Dendritic cell treated with granulocyte-macrophage colony-stimulating factor and Interleukin-4, amounts not matched to agents 40 ng/mL and 50 ng/mL, for 4 days (primary cell): ENCODE data around the gene C4orf50.
"Not testable (repeated sequence)": the region's sequence is repeated elsewhere in the genome, so short reads cannot be mapped to it uniquely, and the experiment has no call there.

Source experiments
- H3K27ac Mint-ChIP-seq: one replicate; pipeline ENCODE4 v1.8.0; 2022; ENCODE audit warnings: mild to moderate bottlenecking, mixed read lengths
- H3K27me3 Mint-ChIP-seq: one replicate; pipeline ENCODE4 v1.8.0; 2022; ENCODE audit warnings: mild to moderate bottlenecking, mixed read lengths
- H3K36me3 Mint-ChIP-seq: one replicate; pipeline ENCODE4 v1.8.0; 2022; ENCODE audit warnings: low read depth, mixed read lengths
- H3K4me1 Mint-ChIP-seq: one replicate; pipeline ENCODE4 v1.8.0; 2022; ENCODE audit warnings: low read depth, mixed read lengths
- H3K4me3 Mint-ChIP-seq: one replicate; pipeline ENCODE4 v1.8.0; 2022; ENCODE audit warnings: mild to moderate bottlenecking, moderate library complexity, mixed read lengths
- H3K9me3 Mint-ChIP-seq: one replicate; pipeline ENCODE4 v1.8.0; 2022; ENCODE audit warnings: mixed read lengths
- intact Hi-C: fragments of 100-400 bp; cut with micrococcal nuclease; formaldehyde crosslinking; loops from one replicate; pipeline ENCODE4 v1.15.0; 2022

The C4orf50 gene

GRCh38 chr4:5999830-6000365 lies 18.3 kb downstream of the C4orf50 start:
- Mint-ChIP-seq H3K27ac (no peak overlapping the region), H3K4me1 (peaks cover 5% of the 10 kb centered on the region), H3K4me3 (no peak overlapping the region), H3K9me3 (no peaks in the 10 kb centered on the region), H3K36me3 (no peaks in the 10 kb centered on the region), H3K27me3 (no peaks in the 10 kb centered on the region)
- intact Hi-C loops, result no loop called here

GRCh38 chr4:5999356-5999755 lies 18.9 kb downstream of the C4orf50 start:
- no peak overlapping the region for H3K4me3 Mint-ChIP-seq
- no peaks in the 10 kb centered on the region for H3K27me3 Mint-ChIP-seq
- peaks cover 5% of the 10 kb centered on the region for H3K4me1 Mint-ChIP-seq
- no peak overlapping the region for H3K27ac Mint-ChIP-seq
- no peaks in the 10 kb centered on the region for H3K9me3 Mint-ChIP-seq
- no peaks in the 10 kb centered on the region for H3K36me3 Mint-ChIP-seq
- intact Hi-C loops, result no loop called here

DNA sequence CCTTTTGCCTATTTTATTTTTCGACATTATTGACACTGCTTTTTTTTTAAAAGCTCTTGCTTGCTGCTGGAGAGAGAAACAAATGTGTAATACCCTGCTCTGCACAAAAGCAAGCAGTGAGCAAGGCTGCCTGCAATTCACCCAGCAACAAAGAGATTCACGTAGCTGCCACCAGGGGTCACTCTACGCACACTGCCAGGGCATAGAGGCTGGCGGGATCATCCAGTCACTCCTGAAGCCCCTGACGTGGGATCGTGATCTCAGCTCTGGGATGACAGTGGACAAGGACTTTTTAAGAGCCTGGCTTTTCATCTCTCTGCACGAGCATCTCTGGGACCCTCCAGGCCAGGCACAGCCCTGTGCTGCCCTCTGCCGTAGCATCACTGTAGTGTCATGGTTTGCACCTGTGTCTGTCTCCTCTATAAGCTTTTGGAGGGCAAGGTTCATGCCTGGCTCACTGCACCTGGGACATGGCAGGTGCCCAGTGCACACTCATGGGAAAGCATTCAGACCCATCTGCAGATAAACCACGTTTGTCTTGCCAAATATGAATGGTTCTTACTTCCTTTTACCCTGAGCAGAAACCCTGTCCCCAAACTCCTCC lies 19.8 kb downstream of the C4orf50 start:
- intact Hi-C loops, result no loop called here
- no peaks in the 10 kb centered on the region for H3K9me3 Mint-ChIP-seq
- no peaks in the 10 kb centered on the region for H3K36me3 Mint-ChIP-seq
- H3K4me1 Mint-ChIP-seq, result peaks cover 5% of the 10 kb centered on the region
- H3K4me3 Mint-ChIP-seq, result no peak overlapping the region
- no peaks in the 10 kb centered on the region for H3K27me3 Mint-ChIP-seq
- no peak overlapping the region for H3K27ac Mint-ChIP-seq

DNA sequence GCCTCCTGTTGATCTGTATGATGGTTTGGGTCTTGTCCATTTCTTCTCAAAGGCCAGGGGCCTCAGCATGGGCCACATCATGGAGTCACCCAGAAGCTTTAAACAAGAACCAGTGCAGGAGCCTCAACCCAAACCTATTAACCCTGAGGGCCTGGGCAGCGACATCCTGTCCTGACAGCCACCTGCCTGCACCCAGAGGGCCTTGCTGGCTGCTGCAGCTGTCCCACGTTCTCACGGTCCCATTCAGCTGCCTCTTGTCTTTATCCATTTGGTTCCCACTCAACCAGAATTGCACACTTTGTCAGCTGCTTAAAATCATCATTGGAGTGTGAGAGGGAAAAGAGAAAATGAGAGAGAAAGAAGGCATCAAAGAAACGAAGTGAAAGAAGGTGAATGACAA lies 21.6 kb downstream of the C4orf50 start:
- no peaks in the 10 kb centered on the region for H3K27me3 Mint-ChIP-seq
- intact Hi-C loops, result no loop called here
- H3K9me3 Mint-ChIP-seq, result no peaks in the 10 kb centered on the region
- H3K4me1 Mint-ChIP-seq, result peaks cover 5% of the 10 kb centered on the region
- no peak overlapping the region for H3K27ac Mint-ChIP-seq
- no peak overlapping the region for H3K4me3 Mint-ChIP-seq
- H3K36me3 Mint-ChIP-seq, result no peaks in the 10 kb centered on the region

DNA sequence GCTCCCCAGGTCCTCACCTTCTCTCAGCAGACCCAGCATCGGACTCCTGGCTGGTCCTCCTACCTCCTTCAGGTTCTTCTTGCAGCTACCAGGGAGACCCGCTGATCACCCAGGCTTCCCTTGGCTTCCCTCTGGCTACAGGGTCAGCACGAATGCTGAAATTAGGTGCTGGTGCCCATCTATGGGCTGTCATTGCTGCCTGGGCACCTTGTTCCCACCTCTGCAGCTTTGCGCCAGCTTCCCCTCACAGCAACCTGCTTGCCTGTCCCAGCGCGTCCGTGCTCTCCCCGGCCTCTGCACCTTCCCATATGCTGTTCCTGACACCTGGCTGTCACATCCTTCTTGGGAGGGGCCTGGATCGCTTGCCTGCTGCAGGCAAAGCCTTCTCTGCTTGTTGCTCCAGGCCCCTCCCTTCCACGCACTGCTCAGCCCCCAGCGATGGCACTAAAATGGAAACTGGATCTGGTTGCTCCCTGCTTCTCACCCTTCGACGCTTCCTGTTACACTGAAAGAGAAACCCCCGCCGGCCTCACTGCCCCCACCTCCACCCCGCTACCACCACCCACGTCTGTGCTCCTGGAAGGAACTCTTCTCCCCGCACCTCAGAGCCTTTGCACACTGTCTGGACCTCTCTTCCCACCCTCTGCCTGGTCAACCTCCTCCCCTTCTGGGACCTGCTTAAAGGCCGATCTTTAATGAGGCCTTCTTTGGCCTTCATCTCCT lies 22.2 kb downstream of the C4orf50 start:
- Mint-ChIP-seq H3K36me3 (no peaks in the 10 kb centered on the region), H3K27ac (no peak overlapping the region), H3K4me3 (no peak overlapping the region), H3K4me1 (peaks cover 5% of the 10 kb centered on the region), H3K9me3 (no peaks in the 10 kb centered on the region), H3K27me3 (no peaks in the 10 kb centered on the region)
- intact Hi-C loops, result no loop called here

GRCh38 chr4:5993876-5994811 lies 24.1 kb downstream of the C4orf50 start:
- Mint-ChIP-seq H3K27ac (no peak overlapping the region), H3K4me1 (peaks cover 5% of the 10 kb centered on the region), H3K9me3 (no peaks in the 10 kb centered on the region), H3K27me3 (no peaks in the 10 kb centered on the region), H3K4me3 (no peak overlapping the region), H3K36me3 (no peaks in the 10 kb centered on the region)
- intact Hi-C loops, result no loop called here

- H3K4me1 Mint-ChIP-seq, H3K27ac Mint-ChIP-seq, intact Hi-C loops, H3K36me3 Mint-ChIP-seq, H3K4me3 Mint-ChIP-seq, H3K27me3 Mint-ChIP-seq, H3K9me3 Mint-ChIP-seq: not testable (repeated sequence)
These were observed 24.9 kb downstream of the C4orf50 start for GRCh38 chr4:5993346-5993745.

DNA sequence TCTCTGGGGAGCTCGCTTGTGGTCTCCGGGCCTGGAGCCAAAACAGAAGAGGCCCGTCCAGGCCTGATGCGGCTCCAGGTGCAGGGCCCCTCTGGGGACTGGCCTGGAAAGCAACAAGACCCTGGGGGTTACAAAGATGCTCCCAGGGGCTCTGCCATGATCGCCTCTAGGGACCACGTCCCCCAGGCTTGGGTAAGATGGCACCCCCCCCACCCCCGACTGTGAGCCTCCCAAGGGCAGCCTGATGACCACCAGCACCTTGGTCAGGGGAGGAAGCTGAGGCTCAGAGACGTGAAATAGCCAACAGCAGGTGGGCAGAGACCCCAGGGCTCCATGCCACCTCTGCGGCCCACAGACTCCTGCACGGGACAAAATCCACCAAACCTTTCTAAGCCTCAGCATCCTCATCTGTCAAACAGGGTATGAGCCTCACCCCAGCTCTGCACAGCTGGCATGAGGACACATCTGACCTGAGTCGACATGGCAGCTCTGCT lies 25.4 kb downstream of the C4orf50 start:
- Mint-ChIP-seq H3K4me1 (peaks cover 5% of the 10 kb centered on the region), H3K27ac (no peak overlapping the region), H3K27me3 (no peaks in the 10 kb centered on the region), H3K9me3 (no peaks in the 10 kb centered on the region), H3K4me3 (no peak overlapping the region), H3K36me3 (no peaks in the 10 kb centered on the region)
- intact Hi-C loops, result no loop called here

DNA sequence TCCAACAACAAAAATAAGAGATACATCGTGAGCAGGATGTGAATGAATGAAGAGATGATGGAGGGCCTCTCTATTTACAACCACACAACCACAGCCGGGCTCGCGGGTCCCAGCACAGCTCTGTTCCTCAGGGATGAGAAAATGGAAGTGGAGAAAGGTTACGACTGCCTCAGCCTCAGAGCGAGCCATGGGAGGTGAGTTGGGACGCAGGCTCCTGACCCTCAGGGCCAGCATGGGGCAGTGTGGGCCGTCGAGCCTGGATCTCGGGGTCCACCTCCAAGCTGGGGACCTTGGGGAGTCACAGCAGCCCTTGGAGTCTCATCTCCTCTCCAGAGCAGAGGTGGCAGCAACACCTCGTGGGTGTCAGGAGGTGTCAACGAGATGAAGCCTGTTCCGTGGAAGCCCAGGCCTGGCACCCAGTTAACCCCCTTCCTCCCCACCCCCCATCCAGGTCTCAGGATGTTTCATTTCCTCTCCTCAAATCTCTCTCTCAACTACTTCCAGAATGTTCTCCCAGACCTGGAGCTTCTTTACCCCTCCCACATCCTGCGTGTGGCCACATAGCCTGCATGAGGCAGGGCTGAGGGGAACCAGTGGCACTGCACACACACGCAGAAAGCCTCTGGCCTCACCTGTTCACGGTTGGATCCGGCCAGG lies 25.9 kb downstream of the C4orf50 start:
- H3K4me1 Mint-ChIP-seq, result peaks cover 5% of the 10 kb centered on the region
- intact Hi-C loops, result no loop called here
- H3K4me3 Mint-ChIP-seq, result no peak overlapping the region

DNA sequence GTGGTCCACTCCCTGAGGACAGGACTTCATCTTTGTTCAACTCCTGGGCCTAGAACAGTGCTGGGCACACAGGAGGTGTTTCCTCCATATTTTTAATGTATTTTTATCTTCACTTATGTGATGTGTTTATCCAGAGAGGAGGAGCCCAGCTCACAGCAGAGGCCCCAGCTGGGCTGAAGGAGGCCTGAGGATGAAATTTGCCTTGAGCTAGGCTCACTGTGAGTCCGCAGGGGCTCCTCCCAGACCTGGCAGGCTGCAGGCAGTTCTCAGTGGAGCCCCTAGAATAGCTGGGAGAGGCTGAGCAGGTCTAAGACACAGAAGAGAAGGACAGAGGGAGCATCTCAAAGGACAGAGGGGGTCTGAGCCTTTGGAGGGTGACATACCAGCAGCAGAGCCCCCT lies 26.8 kb downstream of the C4orf50 start:
- no peak overlapping the region for H3K27ac Mint-ChIP-seq
- no peaks in the 10 kb centered on the region for H3K9me3 Mint-ChIP-seq
- H3K4me3 Mint-ChIP-seq, result no peak overlapping the region
- intact Hi-C loops, result no loop called here
- no peaks in the 10 kb centered on the region for H3K36me3 Mint-ChIP-seq
- H3K4me1 Mint-ChIP-seq, result no peaks in the 10 kb centered on the region
- H3K27me3 Mint-ChIP-seq, result no peaks in the 10 kb centered on the region

More for the DNA sequence above, 25.9 kb downstream of the C4orf50 start:
- Mint-ChIP-seq H3K27ac (no peak overlapping the region), H3K27me3 (no peaks in the 10 kb centered on the region), H3K9me3 (no peaks in the 10 kb centered on the region), H3K36me3 (no peaks in the 10 kb centered on the region)

DNA sequence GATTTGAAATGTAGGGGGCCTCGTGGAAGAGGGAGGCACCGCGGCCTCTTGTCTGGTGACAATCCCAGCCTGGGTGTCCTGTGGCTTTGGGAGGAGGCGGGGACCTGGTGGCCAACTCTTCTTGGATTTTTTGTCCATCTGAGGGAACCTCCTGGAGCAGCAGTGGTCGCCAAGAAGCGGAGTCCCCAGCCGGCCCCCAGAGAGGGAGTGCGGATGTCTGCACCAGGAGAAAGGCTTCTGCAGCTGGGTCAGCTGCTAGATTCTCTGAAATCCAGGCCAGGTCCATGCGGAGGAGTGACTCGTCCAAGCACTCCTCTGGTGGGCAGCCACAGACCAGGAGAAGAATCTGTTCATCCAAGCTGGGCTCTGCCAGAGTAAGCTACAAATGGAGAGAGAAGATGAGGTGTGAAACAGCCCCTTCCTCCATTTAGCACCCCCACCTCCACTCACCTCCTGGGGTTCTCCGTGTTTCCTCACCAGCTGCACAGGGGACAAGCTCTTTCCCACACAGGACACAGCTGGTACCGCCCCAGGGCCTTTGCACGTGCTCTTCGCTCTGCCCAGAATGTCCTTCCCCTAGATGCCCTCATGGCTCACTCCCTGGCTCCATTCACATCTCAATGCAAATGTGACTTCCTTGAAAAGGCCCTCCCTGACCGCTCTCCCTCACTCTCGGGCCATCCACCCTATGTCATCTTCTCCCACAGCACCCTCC lies 27.6 kb downstream of the C4orf50 start:
- intact Hi-C loops, result no loop called here
- no peaks in the 10 kb centered on the region for H3K4me1 Mint-ChIP-seq
- no peak overlapping the region for H3K27ac Mint-ChIP-seq
- H3K9me3 Mint-ChIP-seq, result no peaks in the 10 kb centered on the region
- no peak overlapping the region for H3K4me3 Mint-ChIP-seq
- no peaks in the 10 kb centered on the region for H3K36me3 Mint-ChIP-seq
- no peaks in the 10 kb centered on the region for H3K27me3 Mint-ChIP-seq

GRCh38 chr4:5989236-5990225 lies 28.7 kb downstream of the C4orf50 start:
- no peak overlapping the region for H3K4me3 Mint-ChIP-seq
- H3K27ac Mint-ChIP-seq, result no peak overlapping the region
- peaks cover under 1% of the 10 kb centered on the region for H3K27me3 Mint-ChIP-seq
- intact Hi-C loops, result no loop called here
- no peaks in the 10 kb centered on the region for H3K4me1 Mint-ChIP-seq
- H3K36me3 Mint-ChIP-seq, result no peaks in the 10 kb centered on the region
- peaks cover 8% of the 10 kb centered on the region for H3K9me3 Mint-ChIP-seq
